ENCODE data around the gene FBXO42. TPM values are rescaled to one million over a fixed set of nuclear protein-coding genes. Genes with fewer than 3 reads are reported as not detected.
A peak's percentile ranks its signal among the peaks of the same experiment; 100 is the strongest.

Gene FBXO42
- total and polyA plus RNA-seq, 12 donors = 12.4 to 26.6 (median 20.5) TPM

DNA sequence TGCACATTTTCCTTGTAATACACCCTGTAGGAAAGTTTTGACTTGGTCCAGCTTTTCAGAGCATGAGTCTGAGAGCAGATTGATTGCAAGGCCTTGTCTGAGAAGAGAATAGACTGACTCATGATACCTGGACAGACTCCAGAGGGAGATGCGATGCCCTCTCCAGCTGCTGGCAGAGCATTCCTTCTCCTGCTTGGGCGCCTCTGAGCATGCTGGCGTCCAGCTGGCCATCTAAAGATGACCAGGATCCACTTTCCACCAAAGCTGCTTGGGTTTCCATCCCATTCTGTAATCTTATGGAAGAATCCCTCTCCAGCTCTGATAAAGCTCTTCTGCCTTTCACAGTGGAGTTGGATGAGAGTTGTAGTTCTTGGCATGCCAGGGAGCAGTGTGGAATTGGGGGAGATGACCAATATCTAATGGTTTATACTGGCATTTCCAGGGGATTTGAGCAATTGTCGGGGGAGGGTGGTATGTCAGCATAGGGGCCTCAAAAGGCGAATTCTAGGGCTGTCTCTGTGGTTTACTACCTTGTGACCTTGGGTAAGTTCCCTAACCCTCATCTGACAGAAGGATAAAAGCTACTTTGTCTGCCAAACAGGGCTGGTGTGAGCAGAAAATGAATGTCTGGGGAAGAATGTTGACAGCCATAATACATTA, 34.3 kb upstream of the FBXO42 start:
- 62 to 65% methylated on average over 5 of the region's 5 CpGs for WGBS, 2 donors
- no peak overlapping the region for H3K4me3 ChIP-seq
- H3K4me1 ChIP-seq = peaks cover 19 to 74% (median 66%) of the 10 kb centered on the region in 9 donors
- intact Hi-C loops (cut with DNase I) = loop anchor here in 1 of 10 donors (10.0 kb wide), 1 partner anchor 48 kb away; the partner anchor contains the start of gene SPATA21
- DNase-seq (no peak), ATAC-seq (peak; percentile 41 to 70 (median 58))
- H3K9me3 ChIP-seq = no peaks in the 10 kb centered on the region
- TF ChIP-seq, protein P1, sequence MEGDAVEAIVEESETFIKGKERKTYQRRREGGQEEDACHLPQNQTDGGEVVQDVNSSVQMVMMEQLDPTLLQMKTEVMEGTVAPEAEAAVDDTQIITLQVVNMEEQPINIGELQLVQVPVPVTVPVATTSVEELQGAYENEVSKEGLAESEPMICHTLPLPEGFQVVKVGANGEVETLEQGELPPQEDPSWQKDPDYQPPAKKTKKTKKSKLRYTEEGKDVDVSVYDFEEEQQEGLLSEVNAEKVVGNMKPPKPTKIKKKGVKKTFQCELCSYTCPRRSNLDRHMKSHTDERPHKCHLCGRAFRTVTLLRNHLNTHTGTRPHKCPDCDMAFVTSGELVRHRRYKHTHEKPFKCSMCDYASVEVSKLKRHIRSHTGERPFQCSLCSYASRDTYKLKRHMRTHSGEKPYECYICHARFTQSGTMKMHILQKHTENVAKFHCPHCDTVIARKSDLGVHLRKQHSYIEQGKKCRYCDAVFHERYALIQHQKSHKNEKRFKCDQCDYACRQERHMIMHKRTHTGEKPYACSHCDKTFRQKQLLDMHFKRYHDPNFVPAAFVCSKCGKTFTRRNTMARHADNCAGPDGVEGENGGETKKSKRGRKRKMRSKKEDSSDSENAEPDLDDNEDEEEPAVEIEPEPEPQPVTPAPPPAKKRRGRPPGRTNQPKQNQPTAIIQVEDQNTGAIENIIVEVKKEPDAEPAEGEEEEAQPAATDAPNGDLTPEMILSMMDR (IDR thresholded peaks at IDR 0.05) = no peak
- no peaks in the 10 kb centered on the region for H3K27me3 ChIP-seq
- H3K36me3 ChIP-seq = no peaks in the 10 kb centered on the region
- H3K27ac ChIP-seq = peak overlapping the region in 9 of 10 donors; percentile 10 to 78 (median 59)

DNA sequence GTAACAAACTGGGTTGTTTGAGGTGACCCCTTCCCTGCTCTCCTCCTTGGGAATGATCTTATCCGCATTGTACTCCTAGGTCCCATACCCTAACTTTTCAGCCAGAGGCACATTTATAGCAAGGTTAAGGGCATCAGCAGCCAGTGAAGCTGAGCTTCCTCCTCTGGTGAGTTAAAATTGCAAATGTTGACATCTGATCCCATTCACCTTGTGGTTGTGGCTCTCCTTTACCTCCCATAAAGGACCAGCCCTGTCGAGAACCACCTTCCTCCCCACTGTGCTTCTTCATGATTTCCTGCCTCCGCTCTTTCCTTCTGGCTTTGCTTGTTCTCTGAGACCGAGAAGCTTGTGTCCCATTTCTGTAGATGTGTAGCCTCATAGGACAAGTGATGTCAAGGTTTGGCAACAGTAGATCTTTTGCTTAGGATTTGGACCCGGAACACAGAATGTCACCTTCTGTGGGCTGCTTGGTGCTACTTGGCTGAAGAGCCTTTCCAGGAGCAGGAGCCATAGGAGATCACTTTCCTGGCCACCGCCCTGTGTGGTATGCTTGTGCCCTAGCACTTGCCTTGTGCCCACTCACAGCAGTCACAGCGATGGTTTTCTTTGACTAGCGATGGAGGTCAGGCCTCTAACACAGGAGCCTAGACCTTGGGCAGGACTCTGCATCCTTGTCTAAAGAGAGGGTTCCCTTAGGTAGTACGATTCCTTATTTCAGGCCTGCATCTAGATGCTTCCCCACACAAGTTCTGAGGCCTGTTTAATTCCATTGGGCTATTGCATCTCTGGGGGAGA, 33.6 kb upstream of the FBXO42 start:
- Histone ChIP-seq H3K27ac (peak overlapping the region in 7 of 10 donors; percentile 28 to 78 (median 59)), H3K36me3 (no peaks in the 10 kb centered on the region), H3K4me3 (no peak overlapping the region), H3K27me3 (no peaks in the 10 kb centered on the region), H3K4me1 (peaks cover 19 to 67% (median 59%) of the 10 kb centered on the region in 9 donors), H3K9me3 (no peaks in the 10 kb centered on the region)
- ATAC-seq (peak in 4 of 8 donors; percentile 5 to 33 (median 18)), DNase-seq (no peak)
- WGBS, 2 donors = 88 to 89% methylated on average over 9 of the region's 9 CpGs
- TF ChIP-seq, protein P1 (IDR thresholded peaks at IDR 0.05) = no peak
- intact Hi-C loops (cut with DNase I) = loop anchor here in 1 of 10 donors (10.0 kb wide), 1 partner anchor 49 kb away; the partner anchor contains the start of gene SPATA21

DNA sequence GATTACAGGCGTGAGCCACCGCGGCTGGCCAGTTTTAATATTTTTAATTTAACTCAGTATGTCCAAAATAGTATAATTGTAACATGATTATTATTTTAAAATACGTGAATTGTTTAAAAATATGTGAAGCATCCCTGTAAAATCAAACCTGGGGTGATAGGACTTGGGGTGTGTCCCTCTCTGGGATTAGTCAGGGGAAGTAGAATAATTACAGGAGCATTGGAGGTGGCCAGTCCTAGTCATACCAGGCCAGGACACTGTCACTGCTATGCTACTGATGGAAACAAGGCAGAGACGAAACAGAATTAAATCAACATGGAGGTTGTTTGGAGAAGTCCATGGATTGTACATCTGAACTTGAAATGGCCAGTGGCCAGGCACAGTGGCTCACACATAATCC, 31.6 kb upstream of the FBXO42 start:
- no peak for DNase-seq
- no peak for ATAC-seq
- H3K9me3 ChIP-seq = no peaks in the 10 kb centered on the region
- TF ChIP-seq, protein P1 (IDR thresholded peaks at IDR 0.05) = no peak
- H3K4me1 ChIP-seq = peaks cover 17 to 61% (median 52%) of the 10 kb centered on the region in 9 donors
- H3K4me3 ChIP-seq = no peak overlapping the region
- peaks cover 0 to 4% (median 0%) of the 10 kb centered on the region in 9 donors for H3K36me3 ChIP-seq
- H3K27ac ChIP-seq = no peak overlapping the region
- H3K27me3 ChIP-seq = no peaks in the 10 kb centered on the region
- WGBS, 2 donors = 91 to 92% methylated on average over 5 of the region's 5 CpGs
- intact Hi-C loops (cut with DNase I) = loop anchor here in 1 of 10 donors (10.0 kb wide), 1 partner anchor 51 kb away; the partner anchor contains the start of gene SPATA21

DNA sequence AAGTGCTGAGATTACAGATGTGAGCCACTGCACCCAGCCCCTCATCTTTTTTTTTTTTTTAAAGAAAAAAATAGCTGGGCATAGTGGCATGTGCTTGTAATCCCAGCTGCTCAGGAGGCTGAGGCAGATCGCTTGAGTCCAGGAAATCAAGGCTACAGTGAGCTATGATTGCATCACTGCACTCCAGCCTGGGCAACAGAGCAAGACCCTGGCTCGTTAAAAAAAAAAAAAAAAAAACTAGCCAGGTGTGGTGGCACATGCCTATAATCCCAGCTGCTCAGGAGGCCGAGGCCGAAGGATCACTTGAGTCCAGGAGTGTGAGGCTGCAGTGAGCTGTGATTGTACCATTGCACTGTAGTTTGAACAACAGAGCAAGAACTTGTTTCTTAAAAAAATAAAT, 28.6 kb upstream of the FBXO42 start:
- TF ChIP-seq, protein P1 (IDR thresholded peaks at IDR 0.05) = no peak
- H3K27ac ChIP-seq = no peak overlapping the region
- no peak overlapping the region for H3K4me3 ChIP-seq
- no peak for DNase-seq
- H3K27me3 ChIP-seq = no peaks in the 10 kb centered on the region
- 88 to 89% methylated on average over 4 of the region's 4 CpGs for WGBS, 2 donors
- H3K36me3 ChIP-seq = peaks cover 0 to 4% (median 0%) of the 10 kb centered on the region in 9 donors
- H3K9me3 ChIP-seq = no peaks in the 10 kb centered on the region
- intact Hi-C loops (cut with DNase I) = loop anchor here in 1 of 10 donors (10.0 kb wide), 1 partner anchor 54 kb away; the partner anchor contains the start of gene SPATA21
- no peak for ATAC-seq
- H3K4me1 ChIP-seq = peaks cover 9 to 63% (median 43%) of the 10 kb centered on the region in 9 donors

Data from heart right ventricle (tissue), 16 donors.